Heart left ventricle (tissue), 16 donors: Measurements from ENCODE around the gene CLK4. TPM values are rescaled to one million over a fixed set of nuclear protein-coding genes. Genes with fewer than 3 reads are reported as not detected.

Experiments used
- ATAC-seq, 4 donors: fragments of 200-7000 bp; cut with Tn5 transposase; one replicate each; pipeline ENCODE4 v1.9.1; 2020 to 2022; ENCODE audit warnings: moderate library complexity in 4 of 4, mild to moderate bottlenecking in 3 of 4, moderate number of reproducible peaks in 1 of 4
- DNase-seq, 5 donors: peaks; one replicate each; pipeline ENCODE4 v3.0.0-alpha.2; 2020
- H3K27ac ChIP-seq, 12 donors: fragments of 200-600 bp; sonication (generic) in 4 of 12; one replicate each; pipeline versions ENCODE4 v1.5.0 to v1.8.0; 2016 to 2022; ENCODE audit warnings: mild to moderate bottlenecking in 2 of 12
- H3K27me3 ChIP-seq, 9 donors: fragments of 200-600 bp; sonication (generic) in 2 of 9; one replicate each; pipeline versions ENCODE4 v1.5.1 to v1.8.0; 2016 to 2022; ENCODE audit warnings: mild to moderate bottlenecking in 3 of 9
- H3K36me3 ChIP-seq, 9 donors: fragments of 200-600 bp; sonication (generic) in 2 of 9; one replicate each; pipeline versions ENCODE4 v1.5.0 to v1.8.0; 2018 to 2022; ENCODE audit warnings: mild to moderate bottlenecking in 2 of 9
- H3K4me1 ChIP-seq, 12 donors: fragments of 200-600 bp; sonication (generic) in 4 of 12; one replicate each; pipeline versions ENCODE4 v1.5.0 to v1.8.0; 2016 to 2022; ENCODE audit warnings: mild to moderate bottlenecking in 3 of 12
- H3K4me3 ChIP-seq, 12 donors: fragments of 200-600 bp; sonication (generic) in 4 of 12; one replicate each; pipeline versions ENCODE4 v1.5.0 to v1.8.0; 2017 to 2022; ENCODE audit warnings: mild to moderate bottlenecking in 9 of 12, moderate library complexity in 4 of 12
- H3K9me3 ChIP-seq, 12 donors: fragments of 200-600 bp; sonication (generic) in 4 of 12; one replicate each; pipeline versions ENCODE4 v1.5.0 to v1.8.0; 2016 to 2022; ENCODE audit warnings: mild to moderate bottlenecking in 1 of 12
- POLR2A ChIP-seq, 2 donors: fragments of 450-650 bp; IDR thresholded peaks; one replicate each; pipeline ENCODE4 v1.6.1; 2017; ENCODE audit warnings: antibody characterized with exemption in 2 of 2, mild to moderate bottlenecking in 2 of 2, moderate library complexity in 2 of 2
- WGBS, 4 donors: extraction: QIAGEN DNeasy Blood & Tissue Kit in 2 of 4; methylation state at CpG; one replicate each; pipeline versions ENCODE4 v1.1.5 to v1.1.7; 2013 to 2018; 5-methylcytosine and 5-hydroxymethylcytosine counted together
- intact Hi-C, 10 donors: fragments of 100-400 bp; cut with DNase I; formaldehyde crosslinking; loops; one replicate each; pipeline versions ENCODE4 v1.11.1 to v1.14.2; 2022
- polyA plus RNA-seq, 2 donors: library from polyadenylated mRNA; stranded (reverse); fragments of 200-250 nt; gene quantifications; one replicate each; pipeline ENCODE4 v1.2.3, GENCODE V29; 2013
- total RNA-seq, 9 donors: library from RNA; depleted of rRNA in 2 of 9; stranded (reverse); fragments of >200 nt in 2 of 9; fragmentation: NEBNext Ultra II Directional in 3 of 9; extraction: Animal tissue kit (Norgen Biotek cat#: 25700) in 3 of 9; gene quantifications; one replicate each; pipeline versions ENCODE4 v1.1.0 to v1.2.4, GENCODE V29; 2016 to 2023
- TF ChIP-seq, protein P1 (sequence below), 12 donors: fragments of 200-600 bp; sonication (generic) in 4 of 12; IDR thresholded peaks; one replicate each; pipeline versions ENCODE4 v1.5.0 to v1.8.0; 2018 to 2022; ENCODE audit warnings: antibody characterized with exemption in 12 of 12, mild to moderate bottlenecking in 5 of 12
- donor health status: ischemic (EF 13 %, LVEDD 7.1; RV severe dilation, severe dysfunction).
- donor health status: healthy with polysubstance abuse.
- donor health status: DM: no; HTN: yes; CAD: no.
- donor health status: DM: no; HTN: no; CAD: no.
- donor health status: ischemic (EF 25% LVEDD 6.9; RV normal size, moderate dysfunction).
- donor health status: ischemic (EF 25% LVEDD 5.7; RV mildly dilated, moderate dysfunction).
- donor health status: healthy.
- donor health status: DM: yes; HTN: yes; CAD: no.
- donor health status: ischemic (EF 35%, LVEDD 5.7; RV mildly dilated, moderate dysfunction).
- donor health status: nonischemic (EF 11% LVEDD 7.7; RV severe dilation, severe dysfunction).
- donor health status: DM: yes; HTN: yes; CAD: no.
- donor health status: PGD.
- donor health status: ischemic (EF 29% LVEDD 5.4; RV normal size, mild dysfunction).
- donor health status: nonischemic (EF 23%, LVEDD 6.1; RV moderate dilation, normal function).

CLK4 gene
- total and polyA plus RNA-seq, 11 donors, result 5.2 to 24.0 (median 16.3) TPM

DNA sequence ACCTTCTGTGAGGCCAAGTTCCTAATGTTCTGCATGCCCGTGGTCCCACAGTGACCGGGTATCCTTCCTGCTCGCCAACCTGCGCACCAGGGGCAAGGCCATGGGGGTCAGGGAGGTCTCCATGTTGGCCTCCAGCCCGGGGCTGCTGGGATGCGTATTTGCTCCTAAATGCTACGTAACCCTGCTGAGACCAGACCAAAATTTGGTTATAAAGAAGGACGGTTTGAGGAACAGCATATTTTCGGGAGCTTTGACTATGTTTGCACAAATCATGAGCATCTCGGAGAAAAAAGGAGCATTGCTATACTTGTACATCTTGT is 35.7 kb upstream of the CLK4 start:
- Histone ChIP-seq H3K9me3 (no peaks in the 10 kb centered on the region), H3K4me1 (no peaks in the 10 kb centered on the region), H3K4me3 (no peak overlapping the region), H3K36me3 (no peaks in the 10 kb centered on the region), H3K27ac (no peak overlapping the region), H3K27me3 (peaks cover 0 to 8% (median 0%) of the 10 kb centered on the region in 9 donors)
- 86 to 90% (median 88%) methylated on average over 8 to 10 of the region's 10 CpGs for WGBS, 4 donors
- ATAC-seq (no peak), DNase-seq (no peak)
- intact Hi-C loops, result no loop called here
- TF ChIP-seq, protein P1, sequence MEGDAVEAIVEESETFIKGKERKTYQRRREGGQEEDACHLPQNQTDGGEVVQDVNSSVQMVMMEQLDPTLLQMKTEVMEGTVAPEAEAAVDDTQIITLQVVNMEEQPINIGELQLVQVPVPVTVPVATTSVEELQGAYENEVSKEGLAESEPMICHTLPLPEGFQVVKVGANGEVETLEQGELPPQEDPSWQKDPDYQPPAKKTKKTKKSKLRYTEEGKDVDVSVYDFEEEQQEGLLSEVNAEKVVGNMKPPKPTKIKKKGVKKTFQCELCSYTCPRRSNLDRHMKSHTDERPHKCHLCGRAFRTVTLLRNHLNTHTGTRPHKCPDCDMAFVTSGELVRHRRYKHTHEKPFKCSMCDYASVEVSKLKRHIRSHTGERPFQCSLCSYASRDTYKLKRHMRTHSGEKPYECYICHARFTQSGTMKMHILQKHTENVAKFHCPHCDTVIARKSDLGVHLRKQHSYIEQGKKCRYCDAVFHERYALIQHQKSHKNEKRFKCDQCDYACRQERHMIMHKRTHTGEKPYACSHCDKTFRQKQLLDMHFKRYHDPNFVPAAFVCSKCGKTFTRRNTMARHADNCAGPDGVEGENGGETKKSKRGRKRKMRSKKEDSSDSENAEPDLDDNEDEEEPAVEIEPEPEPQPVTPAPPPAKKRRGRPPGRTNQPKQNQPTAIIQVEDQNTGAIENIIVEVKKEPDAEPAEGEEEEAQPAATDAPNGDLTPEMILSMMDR (IDR thresholded peaks at IDR 0.05), result no peak
- TF ChIP-seq POLR2A (IDR thresholded peaks at IDR 0.05), result no peak

DNA sequence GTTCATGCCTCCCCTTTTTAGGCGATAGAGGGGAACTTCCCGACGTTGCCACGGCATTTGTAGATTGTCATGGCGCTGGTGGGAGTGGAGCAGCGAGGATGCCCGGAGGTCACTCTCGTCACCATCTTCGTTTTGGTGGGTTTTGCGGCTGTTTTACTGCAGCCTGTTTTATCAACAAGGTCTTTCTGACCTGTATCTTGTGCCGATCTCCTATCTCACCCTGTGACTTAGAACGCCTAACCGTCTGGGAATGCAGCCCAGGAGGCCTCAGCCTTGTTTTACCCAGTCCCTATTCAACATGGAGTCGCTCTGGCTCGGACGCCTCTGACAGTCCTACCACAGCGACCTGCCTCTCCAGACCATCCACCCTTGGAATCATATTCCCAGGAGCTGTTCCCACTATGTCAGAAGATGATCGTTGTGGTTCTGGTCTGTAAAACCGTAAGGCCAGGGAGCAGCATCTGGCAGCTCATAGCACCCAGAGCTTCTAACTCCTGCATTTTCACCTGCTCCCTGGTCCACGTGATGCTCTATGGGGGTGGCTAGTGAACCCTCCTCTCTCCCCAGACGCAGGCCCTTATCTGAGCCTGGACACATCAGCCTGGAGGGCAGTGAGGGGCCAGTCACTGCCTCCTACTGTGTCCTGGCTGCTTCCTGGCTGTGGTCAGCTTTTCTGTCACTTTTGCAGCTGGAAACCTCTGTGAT is 35.1 kb upstream of the CLK4 start:
- ATAC-seq (no peak), DNase-seq (no peak)
- Histone ChIP-seq H3K4me1 (no peaks in the 10 kb centered on the region), H3K27ac (no peak overlapping the region), H3K27me3 (peaks cover 0 to 8% (median 0%) of the 10 kb centered on the region in 9 donors), H3K4me3 (no peak overlapping the region), H3K36me3 (no peaks in the 10 kb centered on the region), H3K9me3 (no peaks in the 10 kb centered on the region)
- TF ChIP-seq, protein P1 (IDR thresholded peaks at IDR 0.05), result no peak
- TF ChIP-seq POLR2A (IDR thresholded peaks at IDR 0.05), result no peak
- WGBS, 4 donors, result 84 to 89% (median 88%) methylated on average over 21 of the region's 21 CpGs
- intact Hi-C loops, result no loop called here

DNA sequence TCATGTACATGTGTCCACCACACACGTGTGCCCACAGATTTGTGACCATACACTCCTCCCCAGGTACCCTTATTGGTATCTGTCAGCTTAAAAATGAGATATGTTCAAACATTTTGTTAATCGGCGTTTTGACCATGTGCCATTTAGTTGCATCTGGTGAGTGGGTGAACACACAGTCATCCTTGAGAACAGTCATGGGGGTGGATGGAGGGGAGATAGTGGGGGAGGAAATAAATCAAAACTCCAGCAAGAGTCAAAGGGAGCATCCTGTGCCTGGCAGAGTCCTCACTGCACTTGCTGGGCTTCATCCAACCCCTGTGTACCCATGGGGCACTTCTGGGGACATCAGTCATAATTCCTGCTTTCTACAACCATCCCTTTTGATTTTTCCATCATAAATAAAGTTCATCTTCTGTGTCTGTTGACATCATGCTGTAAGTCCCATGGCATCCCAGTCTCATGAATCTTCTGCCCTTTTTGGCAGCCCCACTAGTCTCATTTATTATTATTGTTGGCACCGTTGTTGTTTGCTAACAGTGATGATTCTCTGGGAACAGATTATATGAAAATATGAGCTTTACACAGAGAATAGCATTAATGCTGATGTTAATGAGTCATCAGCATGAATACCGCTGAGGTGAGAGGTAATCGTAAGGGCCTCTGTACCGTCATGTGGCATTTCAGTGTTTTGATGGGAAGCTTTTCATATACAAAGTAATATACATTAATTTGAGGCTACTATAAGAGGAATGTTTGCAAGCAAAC is 24.4 kb upstream of the CLK4 start:
- DNase-seq (no peak), ATAC-seq (no peak)
- H3K36me3 ChIP-seq, result no peaks in the 10 kb centered on the region
- WGBS, 4 donors, result 65 to 77% (median 69%) methylated on average over 7 of the region's 7 CpGs
- no peak overlapping the region for H3K27ac ChIP-seq
- H3K4me1 ChIP-seq, result no peaks in the 10 kb centered on the region
- no peak overlapping the region for H3K4me3 ChIP-seq
- intact Hi-C loops, result no loop called here
- TF ChIP-seq POLR2A (IDR thresholded peaks at IDR 0.05), result no peak
- TF ChIP-seq, protein P1 (IDR thresholded peaks at IDR 0.05), result no peak
- peaks cover 0 to 7% (median 0%) of the 10 kb centered on the region in 12 donors for H3K9me3 ChIP-seq
- H3K27me3 ChIP-seq, result no peaks in the 10 kb centered on the region

DNA sequence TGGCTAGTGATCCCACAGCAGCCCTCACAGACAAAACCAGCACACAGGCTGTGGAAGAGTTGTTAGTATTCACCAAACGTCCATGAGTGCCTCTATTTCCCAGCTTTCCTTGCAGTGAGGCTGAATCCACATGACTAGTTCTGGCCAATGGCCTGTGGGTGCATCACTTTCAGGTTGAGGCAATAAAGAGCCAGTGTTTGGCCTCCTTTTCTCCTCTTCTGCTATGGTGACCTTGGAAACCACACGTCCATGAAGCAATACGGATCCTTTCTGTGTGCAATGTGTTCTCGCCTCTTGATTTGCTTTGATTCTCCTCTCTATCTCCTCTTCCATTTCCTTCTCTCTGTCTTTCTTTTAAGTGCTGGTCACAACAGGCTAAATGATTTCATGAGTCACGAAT is 23.4 kb upstream of the CLK4 start:
- 44 to 84% (median 68%) methylated on average over 5 of the region's 5 CpGs for WGBS, 4 donors
- no peak for DNase-seq
- Histone ChIP-seq H3K9me3 (peaks cover 0 to 7% (median 0%) of the 10 kb centered on the region in 12 donors), H3K4me3 (no peak overlapping the region), H3K4me1 (no peaks in the 10 kb centered on the region), H3K27ac (no peak overlapping the region), H3K36me3 (no peaks in the 10 kb centered on the region), H3K27me3 (no peaks in the 10 kb centered on the region)
- intact Hi-C loops, result no loop called here
- ATAC-seq, result no peak
- TF ChIP-seq POLR2A (IDR thresholded peaks at IDR 0.05), result no peak
- TF ChIP-seq, protein P1 (IDR thresholded peaks at IDR 0.05), result no peak
